Adipocyte (in vitro differentiated cells): ENCODE data around the gene SKIL.
A peak's percentile ranks its signal among the peaks of the same experiment; 100 is the strongest.
"Not testable (repeated sequence)": the region's sequence is repeated elsewhere in the genome, so short reads cannot be mapped to it uniquely, and the experiment has no call there.

Experiments
- DNase-seq: peaks from one replicate; pipeline ENCODE4 v3.0.0-alpha.2; 2015; ENCODE audit warnings: low read depth
- H3K27me3 ChIP-seq: replicated peaks from 2 replicates; pipeline ENCODE4 v1.7.0; 2013; ENCODE audit warnings: mild to moderate bottlenecking, low read length, moderate library complexity; ENCODE audit not compliant: control insufficient read depth, insufficient read depth
- H3K36me3 ChIP-seq: 2 replicates; pipeline ENCODE4 v1.7.0; 2013; ENCODE audit warnings: low read length, mild to moderate bottlenecking, moderate library complexity; ENCODE audit not compliant: control insufficient read depth, insufficient read depth, severe bottlenecking
- H3K4me1 ChIP-seq: 2 replicates; pipeline ENCODE4 v1.7.0; 2013; ENCODE audit warnings: mild to moderate bottlenecking, low read length, moderate library complexity; ENCODE audit not compliant: control insufficient read depth, insufficient read depth
- H3K4me3 ChIP-seq: 2 replicates; pipeline ENCODE4 v1.7.0; 2013; ENCODE audit warnings: mild to moderate bottlenecking, low read length, moderate library complexity
- H3K9ac ChIP-seq: 2 replicates; pipeline ENCODE4 v1.7.0; 2013; ENCODE audit warnings: mild to moderate bottlenecking, low read length, moderate library complexity
- H3K9me3 ChIP-seq: 2 replicates; pipeline ENCODE4 v1.7.0; 2013; ENCODE audit warnings: mild to moderate bottlenecking, low read length, moderate library complexity; ENCODE audit not compliant: control insufficient read depth

Gene SKIL

GRCh38 chr3:170327868-170328548, 29.5 kb upstream of the SKIL start:
- H3K4me1 ChIP-seq, H3K27me3 ChIP-seq, H3K9ac ChIP-seq, H3K9me3 ChIP-seq, H3K36me3 ChIP-seq, H3K4me3 ChIP-seq, DNase-seq: not testable (repeated sequence)

- H3K4me1 ChIP-seq, result peaks cover 4% of the 10 kb centered on the region
- no peak overlapping the region for H3K4me3 ChIP-seq
- DNase-seq, result peak; percentile 43
- H3K9ac ChIP-seq, result no peak overlapping the region
- no peaks in the 10 kb centered on the region for H3K9me3 ChIP-seq
- no peaks in the 10 kb centered on the region for H3K36me3 ChIP-seq
- H3K27me3 ChIP-seq, result no peaks in the 10 kb centered on the region
Measured at GRCh38 chr3:170330366-170330765, 27.1 kb upstream of the SKIL start.

GRCh38 chr3:170331143-170331542, 26.4 kb upstream of the SKIL start:
- DNase-seq, result no peak
- Histone ChIP-seq H3K4me1 (peaks cover 4% of the 10 kb centered on the region), H3K27me3 (no peaks in the 10 kb centered on the region), H3K9ac (no peak overlapping the region), H3K9me3 (no peaks in the 10 kb centered on the region), H3K36me3 (no peaks in the 10 kb centered on the region), H3K4me3 (no peak overlapping the region)

- H3K27me3 ChIP-seq, result no peaks in the 10 kb centered on the region
- no peaks in the 10 kb centered on the region for H3K9me3 ChIP-seq
- no peaks in the 10 kb centered on the region for H3K36me3 ChIP-seq
- no peak overlapping the region for H3K4me3 ChIP-seq
- DNase-seq, result no peak
- H3K4me1 ChIP-seq, result no peaks in the 10 kb centered on the region
- H3K9ac ChIP-seq, result no peak overlapping the region
Measured at GRCh38 chr3:170337420-170337819, 20.1 kb upstream of the SKIL start.

DNA sequence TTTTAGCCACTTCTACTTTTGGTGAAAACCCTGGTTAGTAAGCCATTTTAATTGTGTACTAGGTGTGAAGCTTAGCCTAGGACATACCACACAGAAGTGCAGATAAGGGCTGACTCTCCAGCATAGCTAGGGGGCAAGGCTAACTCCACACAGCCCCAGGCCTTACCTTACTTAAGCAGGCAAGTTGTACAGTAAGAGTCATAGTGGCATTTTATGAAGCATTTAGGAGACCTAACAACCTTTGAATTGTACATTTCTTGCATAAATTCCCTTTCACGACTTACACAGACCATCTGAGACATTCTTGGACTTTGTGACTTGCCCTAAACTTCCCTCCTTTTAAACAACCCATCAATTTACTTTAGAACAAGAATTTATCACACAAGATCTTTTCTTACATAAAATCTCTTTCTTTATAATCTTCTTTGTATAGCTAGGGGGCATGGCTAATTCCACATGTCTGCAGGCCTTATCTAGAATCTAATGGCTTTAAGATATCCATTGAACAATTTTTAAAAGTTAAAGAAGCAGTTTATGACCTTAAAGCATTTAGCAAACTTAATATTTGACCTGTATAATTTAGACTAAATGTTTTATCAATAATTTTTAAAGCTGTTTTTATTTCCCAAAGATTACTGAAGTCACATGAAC, 18.7 kb upstream of the SKIL start:
- no peak for DNase-seq
- Histone ChIP-seq H3K4me3 (no peak overlapping the region), H3K27me3 (no peaks in the 10 kb centered on the region), H3K4me1 (no peaks in the 10 kb centered on the region), H3K36me3 (no peaks in the 10 kb centered on the region), H3K9me3 (no peaks in the 10 kb centered on the region), H3K9ac (no peak overlapping the region)

GRCh38 chr3:170342273-170342672, 15.2 kb upstream of the SKIL start:
- H3K4me1 ChIP-seq, H3K4me3 ChIP-seq, H3K9me3 ChIP-seq, H3K36me3 ChIP-seq, DNase-seq, H3K9ac ChIP-seq, H3K27me3 ChIP-seq: not testable (repeated sequence)

- not testable (repeated sequence) for H3K36me3 ChIP-seq, DNase-seq, H3K9ac ChIP-seq, H3K9me3 ChIP-seq, H3K4me1 ChIP-seq, H3K4me3 ChIP-seq, H3K27me3 ChIP-seq
Measured at GRCh38 chr3:170343859-170344258, 13.7 kb upstream of the SKIL start.

- Histone ChIP-seq H3K4me1 (no peaks in the 10 kb centered on the region), H3K4me3 (no peak overlapping the region), H3K9me3 (no peaks in the 10 kb centered on the region), H3K36me3 (no peaks in the 10 kb centered on the region), H3K9ac (no peak overlapping the region), H3K27me3 (no peaks in the 10 kb centered on the region)
- no peak for DNase-seq
Measured at GRCh38 chr3:170344971-170345370, 12.5 kb upstream of the SKIL start.

DNA sequence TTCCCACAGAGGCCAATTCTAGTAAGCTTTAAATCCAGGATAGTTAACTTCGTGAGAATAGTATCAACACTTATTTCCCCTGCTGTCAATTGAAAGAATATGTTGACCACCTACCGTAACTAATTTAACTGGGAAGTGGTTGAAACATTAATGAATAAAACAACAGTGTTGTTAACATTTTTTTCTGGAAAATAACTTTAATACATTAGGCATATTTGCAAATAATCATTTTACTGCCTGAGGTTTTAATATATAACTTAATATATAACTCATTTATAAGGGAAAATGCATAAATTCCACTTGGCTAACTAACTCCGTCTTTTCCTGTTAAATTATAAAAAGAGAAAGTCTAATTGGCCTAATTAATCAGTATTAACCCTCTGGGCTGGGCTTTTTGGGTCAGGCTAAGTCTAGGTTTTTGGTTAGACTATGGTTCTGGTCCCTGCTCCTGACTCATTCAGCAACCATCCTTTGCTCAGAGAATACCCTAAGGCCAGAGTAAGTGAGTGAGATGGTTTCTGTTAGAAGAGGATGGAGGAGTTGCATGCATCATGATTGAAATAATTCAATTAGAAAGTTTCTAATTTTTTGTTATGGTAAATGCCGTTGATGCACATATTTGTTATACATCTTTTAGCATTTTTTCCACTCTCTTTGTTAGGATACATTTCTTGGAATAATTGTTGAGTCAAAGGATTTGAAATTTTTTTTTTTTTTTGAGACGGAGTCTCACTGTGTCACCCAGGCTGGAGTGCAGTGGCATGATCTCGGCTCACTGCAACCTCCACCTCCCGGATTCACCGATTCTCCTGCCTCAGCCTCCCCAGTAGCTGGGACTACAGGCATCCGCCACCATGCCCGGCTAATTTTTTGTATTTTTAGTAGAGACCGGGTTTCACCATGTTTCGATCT, 10.8 kb upstream of the SKIL start:
- Histone ChIP-seq H3K4me1 (peaks cover 4% of the 10 kb centered on the region), H3K4me3 (no peak overlapping the region), H3K36me3 (no peaks in the 10 kb centered on the region), H3K9me3 (no peaks in the 10 kb centered on the region), H3K9ac (no peak overlapping the region), H3K27me3 (no peaks in the 10 kb centered on the region)
- DNase-seq, result peak; percentile 80

DNA sequence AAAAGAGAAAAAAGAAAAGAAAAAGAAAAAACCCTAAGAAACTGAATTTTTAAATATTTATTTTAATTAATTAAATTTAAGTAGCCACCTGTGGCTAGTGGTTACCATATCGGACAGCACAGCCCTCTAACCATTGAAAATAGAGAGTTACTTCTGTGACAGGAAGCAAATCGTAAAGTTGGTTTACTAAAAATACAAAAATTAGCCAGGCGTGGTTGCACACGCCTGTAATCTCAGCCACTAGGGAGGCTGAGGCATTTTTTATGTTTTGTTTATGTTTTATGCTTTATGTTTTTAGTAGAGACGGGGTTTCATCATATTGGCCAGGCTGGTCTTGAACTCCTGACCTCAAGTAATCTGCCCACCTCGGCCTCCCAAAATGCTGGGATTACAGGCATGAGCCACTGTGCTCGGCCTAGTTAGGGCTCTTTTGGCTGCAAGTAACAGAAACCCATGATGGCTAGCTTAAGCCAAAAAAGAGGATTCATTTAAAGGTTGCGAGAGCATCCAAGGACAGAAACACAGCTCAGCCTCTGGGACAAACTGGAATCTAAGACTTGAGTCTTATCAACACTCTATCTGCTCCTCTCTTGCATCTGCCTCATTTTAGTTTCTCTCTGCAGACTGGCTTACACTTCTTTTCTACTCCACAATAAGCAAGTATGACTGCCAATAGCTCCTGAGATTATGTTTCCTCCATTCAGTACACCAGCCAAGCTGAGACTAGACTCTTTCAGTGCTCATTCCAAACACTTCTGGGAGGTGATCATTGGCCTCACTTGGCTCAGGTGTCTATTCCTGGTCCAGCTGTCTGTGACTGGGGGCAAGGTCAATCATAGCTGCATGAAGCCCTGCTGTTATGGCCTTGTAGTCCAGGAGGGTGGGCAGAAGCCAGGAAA, 6.8 kb upstream of the SKIL start:
- no peaks in the 10 kb centered on the region for H3K9me3 ChIP-seq
- H3K4me1 ChIP-seq, result peaks cover 9% of the 10 kb centered on the region
- no peak for DNase-seq
- no peak overlapping the region for H3K4me3 ChIP-seq
- no peaks in the 10 kb centered on the region for H3K36me3 ChIP-seq
- H3K9ac ChIP-seq, result no peak overlapping the region
- no peaks in the 10 kb centered on the region for H3K27me3 ChIP-seq
